Glomerular visceral epithelial cell (primary cell): ENCODE data around the gene C1QTNF7.

ENCODE experiments used
- DNase-seq: peaks from one replicate; pipeline ENCODE4 v3.0.0-alpha.2; 2016; ENCODE audit errors: extremely low spot score

Gene C1QTNF7

GRCh38 chr4:15413623-15414019, 14.2 kb upstream of the C1QTNF7 start:
- DNase-seq = no peak

- no peak for DNase-seq
Measured at GRCh38 chr4:15414551-15415091, 13.2 kb upstream of the C1QTNF7 start.

- no peak for DNase-seq
Measured at GRCh38 chr4:15416357-15417232, 11.2 kb upstream of the C1QTNF7 start.

GRCh38 chr4:15417233-15417660, 10.6 kb upstream of the C1QTNF7 start:
- no peak for DNase-seq

GRCh38 chr4:15418956-15419355, 8.9 kb upstream of the C1QTNF7 start:
- DNase-seq = no peak

- no peak for DNase-seq
Measured at GRCh38 chr4:15420642-15421041, 7.2 kb upstream of the C1QTNF7 start.

GRCh38 chr4:15423285-15423711, 4.5 kb upstream of the C1QTNF7 start:
- no peak for DNase-seq

- no peak for DNase-seq
Measured at GRCh38 chr4:15425520-15425919, 2.3 kb upstream of the C1QTNF7 start.

- DNase-seq = no peak
Measured at GRCh38 chr4:15427161-15427560, 672 bp upstream of the C1QTNF7 start.

GRCh38 chr4:15428611-15429010, 778 bp downstream of the C1QTNF7 start:
- DNase-seq = no peak

GRCh38 chr4:15434091-15434490, 6.3 kb downstream of the C1QTNF7 start:
- DNase-seq = no peak

GRCh38 chr4:15434676-15435075, 6.8 kb downstream of the C1QTNF7 start:
- DNase-seq = no peak

GRCh38 chr4:15436513-15436912, 8.7 kb downstream of the C1QTNF7 start:
- no peak for DNase-seq

GRCh38 chr4:15438939-15439524, 11.2 kb downstream of the C1QTNF7 start:
- DNase-seq = no peak

- DNase-seq = no peak
Measured at GRCh38 chr4:15443371-15444160, 15.7 kb downstream of the C1QTNF7 start.

GRCh38 chr4:15444276-15444675, 16.4 kb downstream of the C1QTNF7 start:
- no peak for DNase-seq

GRCh38 chr4:15444879-15445547, 17.2 kb downstream of the C1QTNF7 start:
- no peak for DNase-seq

GRCh38 chr4:15451181-15451865, 23.5 kb downstream of the C1QTNF7 start:
- DNase-seq = peak; percentile 16

- peak; percentile 88 for DNase-seq
Measured at GRCh38 chr4:15451866-15452765, 24.3 kb downstream of the C1QTNF7 start.

GRCh38 chr4:15455290-15455689, 27.5 kb downstream of the C1QTNF7 start:
- DNase-seq = no peak
